AG10803 (cell line): ENCODE results near the gene STMN1.

Source experiments
- DNase-seq: peaks from one replicate; pipeline ENCODE4 v3.0.0; 2010; ENCODE audit warnings: low read depth
- H3K4me3 ChIP-seq: 2 replicates; pipeline ENCODE4 v1.5.1; 2011; ENCODE audit warnings: mild to moderate bottlenecking, low read length, control low read depth
- CTCF ChIP-seq: conservative IDR thresholded peaks from 2 replicates; pipeline ENCODE4 v1.5.1; 2011; ENCODE audit warnings: mild to moderate bottlenecking, low read length, control low read depth, inconsistent platforms

The STMN1 gene

GRCh38 chr1:25861316-25862286 is 44.6 kb downstream of the STMN1 start:
- no peak for DNase-seq
- H3K4me3 ChIP-seq = no peak overlapping the region
- TF ChIP-seq CTCF = no peak

GRCh38 chr1:25858906-25859789 is 47.1 kb downstream of the STMN1 start, which contains the start of gene AUNIP:
AUNIP (minus strand) TSS chr1:25859457; CDS start chr1:25859357, 100 bp downstream.
- peak; percentile 87 for DNase-seq
- TF ChIP-seq CTCF = no peak
- H3K4me3 ChIP-seq = peak within 1 kb of the TSS; percentile 78

- TF ChIP-seq CTCF = no peak
- DNase-seq = no peak
Observed at GRCh38 chr1:25858494-25858893, 47.7 kb downstream of the STMN1 start.

GRCh38 chr1:25856856-25857255 is 49.4 kb downstream of the STMN1 start:
- TF ChIP-seq CTCF = no peak
- no peak for DNase-seq
- no peak overlapping the region for H3K4me3 ChIP-seq

More at GRCh38 chr1:25858494-25858893, 47.7 kb downstream of the STMN1 start:
- peak overlapping the region; percentile 78 for H3K4me3 ChIP-seq

- no peak for DNase-seq
- H3K4me3 ChIP-seq = no peak overlapping the region
- no peak for TF ChIP-seq CTCF
Observed at GRCh38 chr1:25854554-25854953, 51.7 kb downstream of the STMN1 start.
